Keratinocyte (primary cell): Measurements from ENCODE around the gene LANCL3.
"Not testable (repeated sequence)": the region's sequence is repeated elsewhere in the genome, so short reads cannot be mapped to it uniquely, and the experiment has no call there.

Experiments used
- CTCF ChIP-seq, 3 experiments: IDR thresholded peaks in 1 of 3; conservative IDR thresholded peaks in 1 of 3; optimal IDR thresholded peaks in 1 of 3; 2 replicates in 2 of 3; 3 replicates in 1 of 3; pipeline versions ENCODE3 to v1.5.1; 2011; ENCODE audit warnings: low read length in 3 of 3, mild to moderate bottlenecking in 3 of 3, moderate library complexity in 2 of 3, control low read depth in 1 of 3, inconsistent platforms in 1 of 3; ENCODE audit not compliant: insufficient read depth in 2 of 3; ENCODE audit errors: extremely low read depth in 1 of 3
- EZH2 ChIP-seq: IDR thresholded peaks from one replicate; pipeline ENCODE4 v1.6.1; 2012; ENCODE audit warnings: inconsistent platforms, mild to moderate bottlenecking, low read length, moderate library complexity

DNA sequence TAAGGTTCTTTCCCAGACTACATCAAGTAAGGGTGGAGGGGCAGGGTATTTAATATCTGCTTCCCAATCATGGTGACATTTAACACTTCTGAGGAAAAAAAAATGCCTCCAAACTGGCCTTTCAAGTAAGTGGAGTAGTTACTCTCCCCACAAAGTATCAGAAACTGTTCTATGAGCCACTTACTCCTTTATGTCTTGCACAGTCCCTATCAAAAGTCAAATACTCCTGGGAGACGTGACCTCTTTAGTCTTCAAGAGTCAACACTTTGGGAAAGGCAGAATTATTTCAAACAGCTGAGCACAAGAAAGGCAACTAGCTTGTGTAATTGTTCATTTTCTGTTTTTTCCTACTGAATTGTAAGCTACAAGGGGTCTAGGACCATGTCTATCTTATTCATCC is 1.1 kb upstream of the LANCL3 start:
- TF ChIP-seq CTCF (optimal IDR thresholded peaks at IDR 0.05 in 1 of 3, IDR thresholded peaks at IDR 0.05 in 1 of 3, conservative IDR thresholded peaks at IDR 0.05 in 1 of 3; ENCODE audit: extremely low read depth in 1 of 3, insufficient read depth in 2 of 3, low read length in 3 of 3); EZH2: not testable (repeated sequence)
